B cell (primary cell): ENCODE results near the gene KCNAB3. TPM values are rescaled to one million over a fixed set of nuclear protein-coding genes. Genes with fewer than 3 reads are reported as not detected.

ENCODE experiments used
- ATAC-seq: fragments of 200-7000 bp; cut with Tn5 transposase; one replicate; pipeline ENCODE4 v1.10.0; 2021; ENCODE audit warnings: low read depth, mild to moderate bottlenecking, moderate number of reproducible peaks, moderate library complexity
- CTCF ChIA-PET: fragments of 350-600 bp; sonication (Branson Sonifier 250); formaldehyde crosslinking; loops from one replicate; lab custom pipeline; 2021; ENCODE audit warnings: antibody characterized with exemption, inconsistent platforms; lab: Charles Lee
- POLR2A ChIA-PET: fragments of 350-600 bp; sonication (Branson Sonifier 250); formaldehyde crosslinking; loops from one replicate; lab custom pipeline; 2021; ENCODE audit warnings: antibody characterized with exemption; lab: Charles Lee
- DNase-seq: peaks from one replicate; pipeline ENCODE4 v3.0.0; 2013
- H2AFZ ChIP-seq: 2 replicates; pipeline ENCODE4 v1.6.1; 2012; ENCODE audit warnings: mild to moderate bottlenecking, low read depth, low read length; ENCODE audit not compliant: insufficient read depth, poor library complexity, severe bottlenecking
- H3K27ac ChIP-seq, 2 donors: 1 replicate in 1 of 2; 2 replicates in 1 of 2; pipeline ENCODE4 v1.5.1; 2012 to 2013; ENCODE audit warnings: low read length in 2 of 2, mild to moderate bottlenecking in 2 of 2, moderate library complexity in 1 of 2
- H3K27me3 ChIP-seq, 4 experiments: fragments of 200-600 bp in 1 of 4; sonication (generic) in 1 of 4; replicated peaks in 1 of 4; 1 replicate in 2 of 4; 2 replicates in 2 of 4; pipeline versions ENCODE4 v1.6.1 to v1.7.0; 2013 to 2016; ENCODE audit warnings: low read length in 3 of 4, mild to moderate bottlenecking in 2 of 4, mixed read lengths in 1 of 4, moderate library complexity in 1 of 4; ENCODE audit not compliant: insufficient read depth in 4 of 4, control insufficient read depth in 3 of 4; ENCODE audit errors: control extremely low read depth in 1 of 4
- H3K36me3 ChIP-seq, 2 experiments: replicated peaks in 1 of 2; 1 replicate in 1 of 2; 2 replicates in 1 of 2; pipeline versions ENCODE4 v1.6.1 to v1.7.1; 2013; ENCODE audit warnings: low read length in 1 of 2; ENCODE audit not compliant: insufficient read depth in 2 of 2, control insufficient read depth in 1 of 2; ENCODE audit errors: control extremely low read depth in 1 of 2, extremely low read depth in 1 of 2
- H3K4me1 ChIP-seq, 2 donors: fragments of 200-600 bp in 1 of 2; sonication (generic) in 1 of 2; 1 replicate in 1 of 2; 2 replicates in 1 of 2; pipeline versions ENCODE4 v1.5.1 to v1.6.1; 2013 to 2017; ENCODE audit warnings: low read length in 2 of 2; ENCODE audit not compliant: control insufficient read depth in 2 of 2, insufficient read depth in 2 of 2
- H3K4me2 ChIP-seq: replicated peaks from 2 replicates; pipeline ENCODE3; 2012; ENCODE audit warnings: mild to moderate bottlenecking, low read depth, low read length; ENCODE audit not compliant: poor library complexity, severe bottlenecking
- H3K4me3 ChIP-seq, 5 experiments: fragments of 200-600 bp in 1 of 5; sonication (generic) in 1 of 5; 1 replicate in 3 of 5; 2 replicates in 2 of 5; pipeline versions ENCODE4 v1.5.1 to v1.7.0; 2011 to 2016; ENCODE audit warnings: low read length in 4 of 5, mild to moderate bottlenecking in 4 of 5, low read depth in 2 of 5, control low read depth in 1 of 5, moderate library complexity in 1 of 5; ENCODE audit not compliant: insufficient read depth in 1 of 5; ENCODE audit errors: control extremely low read depth in 1 of 5, extremely low read depth in 1 of 5
- H3K79me2 ChIP-seq: fragments of 200-600 bp; sonication (generic); one replicate; pipeline ENCODE4 v1.6.0; 2016; ENCODE audit warnings: low read length; ENCODE audit not compliant: control insufficient read depth, insufficient read depth
- H3K9ac ChIP-seq: fragments of 200-600 bp; sonication (generic); 2 replicates; pipeline ENCODE4 v1.6.1; 2017; ENCODE audit warnings: mild to moderate bottlenecking, low read length, moderate library complexity
- H3K9me3 ChIP-seq, 3 donors: one replicate each; pipeline versions ENCODE4 v1.6.1 to v1.7.1; 2013; ENCODE audit warnings: low read length in 2 of 3; ENCODE audit not compliant: control insufficient read depth in 2 of 3, insufficient read depth in 1 of 3; ENCODE audit errors: control extremely low read depth in 1 of 3
- H4K20me1 ChIP-seq: 2 replicates; pipeline ENCODE4 v1.6.0; 2012; ENCODE audit warnings: mild to moderate bottlenecking, low read length; ENCODE audit not compliant: insufficient read depth, control insufficient read depth, poor library complexity, severe bottlenecking
- H3K27ac Mint-ChIP-seq: one replicate; pipeline ENCODE4 v1.8.0; 2021; ENCODE audit warnings: mixed read lengths
- H3K27me3 Mint-ChIP-seq: one replicate; pipeline ENCODE4 v1.8.0; 2021; ENCODE audit warnings: mixed read lengths
- H3K4me1 Mint-ChIP-seq: one replicate; pipeline ENCODE4 v1.8.0; 2021; ENCODE audit warnings: mixed read lengths
- H3K4me3 Mint-ChIP-seq: one replicate; pipeline ENCODE4 v1.8.0; 2021; ENCODE audit warnings: mixed read lengths
- H3K9me3 Mint-ChIP-seq: one replicate; pipeline ENCODE4 v1.8.0; 2022; ENCODE audit warnings: mixed read lengths; ENCODE audit not compliant: insufficient read depth
- EZH2 ChIP-seq: IDR thresholded peaks from 2 replicates; pipeline ENCODE4 v1.6.1; 2012; ENCODE audit warnings: borderline replicate concordance, low read depth, mild to moderate bottlenecking, moderate library complexity, low read length; ENCODE audit not compliant: insufficient read depth, poor library complexity, severe bottlenecking
- WGBS: methylation state at CpG from one replicate; pipeline ENCODE4 v1.1.5; 2013; ENCODE audit warnings: missing lambda C conversion rate; ENCODE audit not compliant: insufficient coverage; 5-methylcytosine and 5-hydroxymethylcytosine counted together
- intact Hi-C: fragments of 100-400 bp; cut with micrococcal nuclease; formaldehyde crosslinking; loops from one replicate; pipeline ENCODE4 v1.10.0; 2022
- polyA plus RNA-seq: library from polyadenylated mRNA; depleted of rRNA; stranded (reverse); fragments of >200 nt; gene quantifications from 2 replicates; pipeline ENCODE4 v1.2.3, GENCODE V29; 2012
- total RNA-seq, 2 donors: library from RNA; stranded (reverse); fragments of 120-200 nt in 1 of 2; gene quantifications; 1 replicate in 1 of 2; 2 replicates in 1 of 2; pipeline versions ENCODE4 v1.2.3 to v1.2.4, GENCODE V29; 2013 to 2022
- TF ChIP-seq, protein P1 (sequence below): fragments of 200-600 bp; IDR thresholded peaks from one replicate; pipeline ENCODE4 v1.8.0; 2022; ENCODE audit warnings: antibody characterized with exemption, mild to moderate bottlenecking

Gene KCNAB3
- total and polyA plus RNA-seq, 2 donors (not counting 1 experiment from before 2014, with no cell fraction given): 11.4 to 16.3 TPM

DNA sequence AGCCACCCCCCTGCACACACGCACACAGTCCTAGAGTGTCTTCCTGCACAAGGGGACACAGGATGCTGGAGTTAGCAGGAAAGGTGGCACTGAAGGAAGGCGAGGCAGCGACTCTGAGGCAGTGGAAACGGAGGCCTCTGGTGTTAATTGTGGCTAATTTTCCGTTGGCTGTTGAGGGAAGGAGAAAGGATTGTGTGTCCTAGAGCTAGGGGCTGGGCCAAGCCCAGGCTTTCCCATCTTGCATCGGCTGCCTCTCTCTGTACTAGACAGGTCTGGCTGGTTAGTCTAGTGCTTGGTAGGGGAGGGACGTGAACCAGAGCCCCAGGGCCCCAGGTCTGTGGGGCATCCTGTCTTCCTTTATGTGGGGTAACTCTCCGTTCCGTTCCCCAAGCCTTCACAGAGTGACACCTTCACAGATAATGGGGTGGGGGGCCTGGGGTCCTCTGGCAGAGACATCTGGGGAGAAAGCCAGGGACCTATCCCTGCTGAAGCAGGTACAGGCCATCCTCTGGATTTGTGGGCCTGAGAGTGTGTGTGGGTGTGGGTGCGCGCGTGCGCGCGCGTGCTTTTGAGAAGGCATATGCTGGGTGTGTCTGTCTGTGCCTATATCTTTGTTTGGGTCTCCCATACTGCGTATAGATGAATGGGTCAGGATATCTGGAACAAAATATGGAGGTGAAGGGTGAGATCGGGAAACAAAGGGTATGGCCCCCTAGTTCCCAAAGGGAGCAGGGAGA is 41.3 kb downstream of the KCNAB3 start, which contains the start of gene CHD3:
Gene CHD3 (plus strand): TSS at position 606 of the 737 bp plus-strand sequence. CDS start 212 bp downstream, outside the sequence.
- intact Hi-C loops: loop anchor here (1.0 to 10.0 kb wide), 2 partner anchors 31 to 144 kb away; partner anchors contain the start of gene NAA38
- H3K36me3 ChIP-seq: peaks cover 0 to 10% of the 10 kb centered on the region in 2 experiments
- peak within 1 kb of the TSS; percentile 93 for H2AFZ ChIP-seq
- no peak within 1 kb of the TSS for H3K4me3 Mint-ChIP-seq
- H3K4me3 ChIP-seq: peak within 1 kb of the TSS; percentile 65 to 81 (median 76)
- H3K27ac Mint-ChIP-seq: peak within 1 kb of the TSS; percentile 53
- POLR2A ChIA-PET: no interaction called here
- no peak for ATAC-seq
- no peaks in the 10 kb centered on the region for H3K9me3 ChIP-seq
- H3K9ac ChIP-seq: peak within 1 kb of the TSS; percentile 68
- no peaks in the 10 kb centered on the region for H4K20me1 ChIP-seq
- H3K9me3 Mint-ChIP-seq: no peaks in the 10 kb centered on the region
- no peaks in the 10 kb centered on the region for H3K27me3 ChIP-seq
- H3K4me1 Mint-ChIP-seq: peaks cover 3% of the 10 kb centered on the region
- H3K27ac ChIP-seq: peak within 1 kb of the TSS; percentile 46 to 65
- no peaks in the 10 kb centered on the region for H3K27me3 Mint-ChIP-seq
- peaks cover 14% of the 10 kb centered on the region for H3K79me2 ChIP-seq
- H3K4me2 ChIP-seq: peak within 1 kb of the TSS; percentile 86
- peak; percentile 47 for DNase-seq
- TF ChIP-seq, protein P1, sequence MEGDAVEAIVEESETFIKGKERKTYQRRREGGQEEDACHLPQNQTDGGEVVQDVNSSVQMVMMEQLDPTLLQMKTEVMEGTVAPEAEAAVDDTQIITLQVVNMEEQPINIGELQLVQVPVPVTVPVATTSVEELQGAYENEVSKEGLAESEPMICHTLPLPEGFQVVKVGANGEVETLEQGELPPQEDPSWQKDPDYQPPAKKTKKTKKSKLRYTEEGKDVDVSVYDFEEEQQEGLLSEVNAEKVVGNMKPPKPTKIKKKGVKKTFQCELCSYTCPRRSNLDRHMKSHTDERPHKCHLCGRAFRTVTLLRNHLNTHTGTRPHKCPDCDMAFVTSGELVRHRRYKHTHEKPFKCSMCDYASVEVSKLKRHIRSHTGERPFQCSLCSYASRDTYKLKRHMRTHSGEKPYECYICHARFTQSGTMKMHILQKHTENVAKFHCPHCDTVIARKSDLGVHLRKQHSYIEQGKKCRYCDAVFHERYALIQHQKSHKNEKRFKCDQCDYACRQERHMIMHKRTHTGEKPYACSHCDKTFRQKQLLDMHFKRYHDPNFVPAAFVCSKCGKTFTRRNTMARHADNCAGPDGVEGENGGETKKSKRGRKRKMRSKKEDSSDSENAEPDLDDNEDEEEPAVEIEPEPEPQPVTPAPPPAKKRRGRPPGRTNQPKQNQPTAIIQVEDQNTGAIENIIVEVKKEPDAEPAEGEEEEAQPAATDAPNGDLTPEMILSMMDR: no peak
- TF ChIP-seq EZH2: no peak
- 67% methylated on average over 14 of the region's 18 CpGs for WGBS
- CTCF ChIA-PET: no interaction called here
- H3K4me1 ChIP-seq: peaks cover 19 to 36% of the 10 kb centered on the region in 2 donors
